ENCODE data around the gene BNC2. TPM values are rescaled to one million over a fixed set of nuclear protein-coding genes. Genes with fewer than 3 reads are reported as not detected.

Gene BNC2
- total RNA-seq, 1 experiment from 2014 or later: 2.9 TPM

GRCh38 chr9:16693616-16694015 lies 176.9 kb downstream of the BNC2 start:
- Histone ChIP-seq H3F3A (ENCODE audit: insufficient read depth, low read depth) (no peaks in the 10 kb centered on the region), H3K27ac (no peak overlapping the region), H3K79me2 (ENCODE audit: low read depth) (no peaks in the 10 kb centered on the region), H2AFZ (no peak overlapping the region), H4K20me1 (ENCODE audit: insufficient read depth) (no peaks in the 10 kb centered on the region), H3K9me2 (ENCODE audit: insufficient read depth) (no peaks in the 10 kb centered on the region), H3K9me3 (ENCODE audit: insufficient read depth, low read depth) (no peaks in the 10 kb centered on the region), H3K36me3 (ENCODE audit: low read depth) (no peaks in the 10 kb centered on the region), H3K4me2 (no peak overlapping the region), H3K27me3 (ENCODE audit: insufficient read depth, low read depth) (no peaks in the 10 kb centered on the region), H3K4me3 (no peak overlapping the region), H3K4me1 (replicated peaks; ENCODE audit: insufficient read depth) (no peaks in the 10 kb centered on the region)
- intact Hi-C loops (cut with micrococcal nuclease; ENCODE audit: unreplicated experiment): no loop called here
- POLR2A ChIA-PET (ENCODE audit: unreplicated experiment): no interaction called here
- CTCF ChIA-PET: no interaction called here
- DNase-seq: no peak
- BruUV-seq (replicated peaks): no TSS peak
- TF ChIP-seq EZH2 (IDR thresholded peaks at IDR 0.05; ENCODE audit: low read depth) (no peak), CTCF (conservative IDR thresholded peaks at IDR 0.05) (no peak)

- ChIA-PET CTCF (no interaction called here), POLR2A (ENCODE audit: unreplicated experiment) (interaction anchor here (0.5 kb wide), 1 partner anchor 1397 kb away, joined by 7 read pairs; no protein-coding TSS in a partner anchor)
- no peak overlapping the region for H3K27ac ChIP-seq
Measured at GRCh38 chr9:16690628-16691027, 179.8 kb downstream of the BNC2 start.

GRCh38 chr9:16690205-16690604 lies 180.3 kb downstream of the BNC2 start:
- ChIA-PET CTCF (no interaction called here), POLR2A (ENCODE audit: unreplicated experiment) (interaction anchor here (0.5 kb wide), 1 partner anchor 1397 kb away, joined by 7 read pairs; no protein-coding TSS in a partner anchor)
- H3F3A ChIP-seq (ENCODE audit: insufficient read depth, low read depth): no peaks in the 10 kb centered on the region
- no peaks in the 10 kb centered on the region for H3K9me3 ChIP-seq (ENCODE audit: insufficient read depth, low read depth)
- no peaks in the 10 kb centered on the region for H3K79me2 ChIP-seq (ENCODE audit: low read depth)
- no peaks in the 10 kb centered on the region for H3K4me1 ChIP-seq (replicated peaks; ENCODE audit: insufficient read depth)
- no peak overlapping the region for H3K27ac ChIP-seq
- no peaks in the 10 kb centered on the region for H4K20me1 ChIP-seq (ENCODE audit: insufficient read depth)
- H3K4me2 ChIP-seq: no peak overlapping the region
- no peak overlapping the region for H2AFZ ChIP-seq
- TF ChIP-seq EZH2 (IDR thresholded peaks at IDR 0.05; ENCODE audit: low read depth): no peak
- TF ChIP-seq CTCF (conservative IDR thresholded peaks at IDR 0.05): no peak
- H3K9me2 ChIP-seq (ENCODE audit: insufficient read depth): no peaks in the 10 kb centered on the region
- no TSS peak for BruUV-seq (replicated peaks)
- H3K4me3 ChIP-seq: no peak overlapping the region
- no peak for DNase-seq
- intact Hi-C loops (cut with micrococcal nuclease; ENCODE audit: unreplicated experiment): no loop called here
- no peaks in the 10 kb centered on the region for H3K27me3 ChIP-seq (ENCODE audit: insufficient read depth, low read depth)
- H3K36me3 ChIP-seq (ENCODE audit: low read depth): no peaks in the 10 kb centered on the region

More at GRCh38 chr9:16690628-16691027, 179.8 kb downstream of the BNC2 start:
- no peaks in the 10 kb centered on the region for H4K20me1 ChIP-seq (ENCODE audit: insufficient read depth)
- no peaks in the 10 kb centered on the region for H3K36me3 ChIP-seq (ENCODE audit: low read depth)
- H3K9me3 ChIP-seq (ENCODE audit: insufficient read depth, low read depth): no peaks in the 10 kb centered on the region
- H3K4me3 ChIP-seq: no peak overlapping the region
- DNase-seq: no peak
- H3K9me2 ChIP-seq (ENCODE audit: insufficient read depth): no peaks in the 10 kb centered on the region
- intact Hi-C loops (cut with micrococcal nuclease; ENCODE audit: unreplicated experiment): no loop called here
- no TSS peak for BruUV-seq (replicated peaks)
- no peak overlapping the region for H3K4me2 ChIP-seq
- no peaks in the 10 kb centered on the region for H3F3A ChIP-seq (ENCODE audit: insufficient read depth, low read depth)
- H3K27me3 ChIP-seq (ENCODE audit: insufficient read depth, low read depth): no peaks in the 10 kb centered on the region
- H2AFZ ChIP-seq: no peak overlapping the region
- TF ChIP-seq CTCF (conservative IDR thresholded peaks at IDR 0.05): no peak
- no peaks in the 10 kb centered on the region for H3K79me2 ChIP-seq (ENCODE audit: low read depth)
- no peaks in the 10 kb centered on the region for H3K4me1 ChIP-seq (replicated peaks; ENCODE audit: insufficient read depth)

Measured in PC-9 (cell line).